Brain microvascular endothelial cell (primary cell): ENCODE results near the gene NTPCR.

ENCODE experiments used
- DNase-seq: peaks from one replicate; pipeline ENCODE4 v3.0.0-alpha.2; 2020
- H3K27ac ChIP-seq: fragments of 250-450 bp; sonication (Bioruptor Pico); 2 replicates; pipeline ENCODE4 v1.5.1; 2020; ENCODE audit warnings: mild to moderate bottlenecking, moderate library complexity
- H3K27me3 ChIP-seq: fragments of 250-450 bp; sonication (Bioruptor Pico); replicated peaks from 2 replicates; pipeline ENCODE4 v1.5.1; 2020; ENCODE audit warnings: mild to moderate bottlenecking
- H3K36me3 ChIP-seq: fragments of 250-450 bp; sonication (Bioruptor Pico); replicated peaks from 2 replicates; pipeline ENCODE4 v1.5.1; 2020; ENCODE audit warnings: mild to moderate bottlenecking
- H3K4me3 ChIP-seq: 2 replicates; pipeline ENCODE4 v1.5.1; 2011; ENCODE audit warnings: low read depth, mild to moderate bottlenecking, control low read depth, low read length, moderate library complexity
- CTCF ChIP-seq: IDR thresholded peaks from 2 replicates; pipeline ENCODE4 v1.5.1; 2011; ENCODE audit warnings: low read depth, mild to moderate bottlenecking, moderate library complexity, low read length, control low read depth, inconsistent platforms; ENCODE audit errors: missing control alignments
- in situ Hi-C: cut with HindIII; loops from 2 replicates; pipeline ENCODE4 v1.10.0; 2017; ENCODE audit warnings: low sequenced_read_pairs, low pct_ligation_motif_present

NTPCR gene

GRCh38 chr1:232988572-232989040 lies 38.2 kb downstream of the NTPCR start:
- Histone ChIP-seq H3K27me3 (no peaks in the 10 kb centered on the region), H3K4me3 (no peak overlapping the region), H3K27ac (no peak overlapping the region), H3K36me3 (no peaks in the 10 kb centered on the region)
- peak; percentile 28 for DNase-seq
- TF ChIP-seq CTCF: no peak
- in situ Hi-C loops: no loop called here

- H3K27ac ChIP-seq: no peak overlapping the region
- no peaks in the 10 kb centered on the region for H3K36me3 ChIP-seq
- H3K4me3 ChIP-seq: no peak overlapping the region
- no peaks in the 10 kb centered on the region for H3K27me3 ChIP-seq
- DNase-seq: no peak
- no peak for TF ChIP-seq CTCF
- in situ Hi-C loops: no loop called here
These were observed 40.0 kb downstream of the NTPCR start for GRCh38 chr1:232990176-232991128.

GRCh38 chr1:232991238-232991637 lies 40.8 kb downstream of the NTPCR start:
- H3K27ac ChIP-seq: no peak overlapping the region
- H3K4me3 ChIP-seq: no peak overlapping the region
- TF ChIP-seq CTCF: no peak
- no peaks in the 10 kb centered on the region for H3K27me3 ChIP-seq
- in situ Hi-C loops: no loop called here
- no peak for DNase-seq
- no peaks in the 10 kb centered on the region for H3K36me3 ChIP-seq

GRCh38 chr1:232992227-232992626 lies 41.8 kb downstream of the NTPCR start:
- no peak overlapping the region for H3K27ac ChIP-seq
- no peak for DNase-seq
- no peak for TF ChIP-seq CTCF
- no peaks in the 10 kb centered on the region for H3K27me3 ChIP-seq
- no peaks in the 10 kb centered on the region for H3K36me3 ChIP-seq
- in situ Hi-C loops: no loop called here
- H3K4me3 ChIP-seq: no peak overlapping the region

- in situ Hi-C loops: no loop called here
- Histone ChIP-seq H3K27me3 (no peaks in the 10 kb centered on the region), H3K4me3 (no peak overlapping the region), H3K36me3 (peaks cover 4% of the 10 kb centered on the region), H3K27ac (no peak overlapping the region)
- TF ChIP-seq CTCF: no peak
- no peak for DNase-seq
These were observed 43.1 kb downstream of the NTPCR start for GRCh38 chr1:232993555-232993954.
